Measurements from ENCODE around the gene FAM131B.

The FAM131B gene

DNA sequence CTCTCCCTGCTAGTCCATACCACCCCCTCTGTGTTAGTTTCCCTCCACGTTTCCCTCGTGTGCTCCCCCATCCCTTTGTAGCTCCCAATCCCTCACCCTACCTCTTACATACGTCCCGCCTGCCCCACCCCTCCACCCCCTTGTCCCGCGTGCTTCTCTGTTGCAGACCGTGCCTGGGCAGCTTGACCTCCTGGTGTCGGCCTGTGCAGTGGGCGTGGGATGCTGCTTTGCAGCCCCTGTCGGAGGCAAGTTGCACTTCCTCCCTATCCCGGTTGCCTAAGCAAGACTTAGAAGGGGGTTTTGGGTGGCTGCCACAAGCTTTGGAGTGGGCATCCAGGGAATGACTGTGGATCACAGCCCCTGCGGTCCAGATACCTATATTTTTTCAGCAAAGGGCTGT is 38.9 kb downstream of the FAM131B start:
- H3K27me3 Mint-ChIP-seq = peaks cover 33% of the 10 kb centered on the region
- no peak for DNase-seq
- CTCF ChIA-PET = no interaction called here
- no peak overlapping the region for H3K27ac Mint-ChIP-seq
- no peaks in the 10 kb centered on the region for H3K36me3 Mint-ChIP-seq
- no peak overlapping the region for H3K4me3 Mint-ChIP-seq
- peaks cover 21% of the 10 kb centered on the region for H3K4me1 Mint-ChIP-seq
- H3K9me3 Mint-ChIP-seq = no peaks in the 10 kb centered on the region

DNA sequence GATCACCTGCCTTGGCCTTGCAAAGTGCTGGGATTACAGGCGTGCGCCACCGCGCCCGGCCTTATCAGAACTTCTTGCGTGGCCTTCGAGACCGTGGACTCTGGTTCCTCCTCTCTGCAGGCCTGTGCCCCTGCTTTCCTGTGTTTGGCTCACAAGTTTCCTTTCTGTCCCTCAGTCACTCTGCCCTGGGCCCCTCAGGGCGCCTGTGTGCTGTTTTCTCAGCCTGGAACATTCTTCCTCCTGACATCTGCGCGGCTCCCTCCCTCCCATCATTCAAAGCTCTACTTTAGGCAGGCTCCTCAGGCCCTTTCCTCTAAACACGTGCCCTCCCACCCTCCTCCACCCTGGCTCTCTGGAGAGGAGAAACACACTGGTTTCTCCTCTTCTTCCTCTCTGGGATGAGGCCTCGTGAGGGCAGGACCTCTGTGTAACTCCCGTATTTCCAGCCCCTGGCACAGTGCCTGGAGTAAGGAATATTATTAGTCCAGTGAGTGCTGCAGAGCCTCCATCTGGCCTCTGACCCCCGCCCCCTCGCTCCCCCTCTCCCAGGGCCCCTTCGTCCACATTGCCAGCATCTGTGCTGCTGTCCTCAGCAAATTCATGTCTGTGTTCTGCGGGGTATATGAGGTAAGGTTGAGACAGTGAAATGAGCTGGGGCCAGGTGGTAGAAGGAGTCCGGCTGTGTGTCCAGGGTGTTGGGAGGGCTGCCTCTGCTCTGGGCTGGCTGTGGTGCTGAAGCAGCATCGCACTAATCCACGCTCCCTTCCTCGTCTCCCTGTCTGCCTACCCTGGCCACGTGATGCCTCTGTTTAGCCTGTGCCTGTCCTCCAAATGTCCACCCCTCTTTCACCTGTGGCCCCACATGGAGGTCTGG is 39.5 kb downstream of the FAM131B start:
- Mint-ChIP-seq H3K27me3 (peaks cover 34% of the 10 kb centered on the region), H3K4me3 (no peak overlapping the region), H3K27ac (no peak overlapping the region), H3K9me3 (no peaks in the 10 kb centered on the region), H3K4me1 (peaks cover 21% of the 10 kb centered on the region), H3K36me3 (no peaks in the 10 kb centered on the region)
- CTCF ChIA-PET = interaction anchor here (1.2 kb wide), 1 partner anchor 82 kb away, joined by 4 read pairs; no protein-coding TSS in a partner anchor
- no peak for DNase-seq

DNA sequence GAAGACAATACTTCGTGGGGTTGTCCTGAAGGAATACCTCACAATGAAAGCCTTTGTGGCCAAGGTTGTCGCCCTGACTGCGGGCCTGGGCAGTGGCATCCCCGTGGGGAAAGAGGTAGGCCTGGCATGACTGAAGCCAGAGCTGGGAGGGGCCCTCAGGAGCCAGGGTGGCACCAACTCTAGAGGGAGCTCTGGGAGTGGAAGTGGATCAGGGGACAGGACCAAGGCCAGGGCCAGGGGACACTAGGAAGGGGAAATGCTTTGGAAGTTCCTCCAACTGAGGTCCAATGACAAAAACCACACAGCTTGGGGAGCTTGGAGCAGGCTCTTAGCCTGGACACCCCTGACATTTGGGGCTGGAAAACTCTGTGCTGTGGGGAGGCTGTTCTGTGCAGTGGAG is 40.8 kb downstream of the FAM131B start:
- CTCF ChIA-PET = interaction anchor here (1.0 to 1.2 kb wide), 3 partner anchors 18 to 96 kb away, joined by 3 to 4 read pairs (median 3); no protein-coding TSS in a partner anchor
- no peak overlapping the region for H3K27ac Mint-ChIP-seq
- no peak overlapping the region for H3K4me3 Mint-ChIP-seq
- peaks cover 38% of the 10 kb centered on the region for H3K27me3 Mint-ChIP-seq
- no peaks in the 10 kb centered on the region for H3K36me3 Mint-ChIP-seq
- H3K4me1 Mint-ChIP-seq = peaks cover 21% of the 10 kb centered on the region
- no peak for DNase-seq
- no peaks in the 10 kb centered on the region for H3K9me3 Mint-ChIP-seq

DNA sequence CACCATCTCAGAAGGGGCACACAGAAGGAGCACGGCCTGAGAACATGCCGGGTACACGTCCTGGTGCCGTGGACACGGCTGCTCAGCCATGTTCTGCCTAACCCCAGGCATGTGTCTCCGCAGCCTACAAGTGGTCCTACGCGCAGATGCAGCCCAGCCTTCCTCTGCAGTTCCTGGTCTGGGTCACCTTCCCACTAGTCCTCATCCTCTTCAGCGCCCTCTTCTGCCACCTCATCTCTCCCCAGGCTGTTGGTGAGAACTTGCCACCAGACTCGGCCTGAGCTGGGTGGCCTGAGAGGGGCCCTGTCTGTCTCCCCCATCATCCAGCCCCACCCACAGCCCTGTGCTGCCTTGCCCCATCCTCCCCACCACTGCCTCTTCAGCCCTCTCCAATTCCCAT is 41.3 kb downstream of the FAM131B start:
- Mint-ChIP-seq H3K27ac (no peak overlapping the region), H3K27me3 (peaks cover 38% of the 10 kb centered on the region), H3K4me1 (peaks cover 20% of the 10 kb centered on the region), H3K36me3 (no peaks in the 10 kb centered on the region), H3K9me3 (no peaks in the 10 kb centered on the region), H3K4me3 (no peak overlapping the region)
- no peak for DNase-seq
- CTCF ChIA-PET = interaction anchor here (1.0 to 1.1 kb wide), 2 partner anchors 19 to 96 kb away, joined by 3 read pairs; no protein-coding TSS in a partner anchor

DNA sequence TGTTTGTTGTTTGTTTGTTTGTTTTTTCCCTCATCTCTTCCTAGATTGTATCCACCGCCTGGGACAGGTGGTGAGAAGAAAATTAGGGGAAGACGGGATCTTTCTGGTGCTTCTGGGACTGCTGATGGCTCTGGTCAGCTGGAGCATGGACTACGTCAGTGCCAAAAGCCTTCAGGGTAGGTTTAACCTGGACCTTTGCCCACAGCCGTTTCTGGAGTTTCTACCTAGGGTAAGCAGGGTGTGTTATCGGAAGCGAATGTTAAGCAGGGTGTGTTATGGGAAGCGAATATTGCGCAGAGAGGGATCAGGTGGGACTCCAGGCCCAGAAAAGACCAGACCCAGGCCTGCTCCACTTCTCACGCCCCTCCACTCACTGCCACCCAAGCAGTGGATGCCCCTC is 41.9 kb downstream of the FAM131B start:
- DNase-seq = no peak
- Mint-ChIP-seq H3K36me3 (no peaks in the 10 kb centered on the region), H3K4me3 (no peak overlapping the region), H3K27ac (no peak overlapping the region), H3K27me3 (peaks cover 38% of the 10 kb centered on the region), H3K4me1 (peaks cover 15% of the 10 kb centered on the region), H3K9me3 (no peaks in the 10 kb centered on the region)
- CTCF ChIA-PET = interaction anchor here (1.2 kb wide), 1 partner anchor 25 kb away, joined by 4 read pairs; no protein-coding TSS in a partner anchor

DNA sequence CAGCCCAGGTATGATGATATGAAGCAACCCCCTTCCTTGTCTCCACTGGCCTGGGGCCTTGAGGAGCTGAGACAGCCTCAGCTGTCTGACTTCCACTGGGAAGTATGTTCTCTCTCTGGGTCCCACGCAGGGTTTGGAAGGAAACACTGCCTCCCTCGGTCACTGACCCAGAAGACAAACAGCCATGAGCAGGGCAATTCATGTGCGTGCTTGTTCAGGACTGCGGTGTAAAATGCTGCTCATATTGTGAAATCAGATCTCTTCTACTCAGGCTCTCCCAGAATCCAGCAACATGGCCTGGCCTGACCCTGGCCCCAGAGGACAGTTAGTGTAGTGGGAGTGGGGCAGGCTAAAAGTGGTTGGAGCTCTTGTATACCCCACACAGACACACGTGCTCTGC is 43.9 kb downstream of the FAM131B start:
- Mint-ChIP-seq H3K27ac (no peak overlapping the region), H3K9me3 (no peaks in the 10 kb centered on the region), H3K4me3 (no peak overlapping the region), H3K36me3 (peaks cover under 1% of the 10 kb centered on the region), H3K4me1 (no peaks in the 10 kb centered on the region), H3K27me3 (peaks cover 42% of the 10 kb centered on the region)
- DNase-seq = no peak
- CTCF ChIA-PET = interaction anchor here (1.4 to 1.6 kb wide), 2 partner anchors 16 to 78 kb away, joined by 3 to 6 read pairs; no protein-coding TSS in a partner anchor

DNA sequence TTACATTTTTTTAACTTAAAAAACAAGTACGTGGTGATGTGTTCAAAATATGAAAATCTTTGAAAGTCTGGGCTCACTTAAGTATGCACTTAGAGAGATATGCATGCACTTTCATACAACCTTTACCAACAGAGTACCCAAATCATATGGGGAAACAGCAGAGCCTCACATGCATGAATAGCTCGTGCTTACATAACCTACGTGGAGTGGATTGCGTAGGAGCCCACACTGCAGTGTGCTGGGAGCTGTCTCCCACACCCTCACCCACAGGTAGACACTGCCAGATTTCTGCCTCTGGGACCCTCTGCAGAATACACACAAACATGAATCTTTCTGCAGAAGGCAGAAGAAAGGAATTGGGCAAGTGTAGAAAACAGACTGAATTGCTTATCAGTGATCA is 46.0 kb downstream of the FAM131B start:
- H3K36me3 Mint-ChIP-seq = peaks cover 11% of the 10 kb centered on the region
- H3K4me1 Mint-ChIP-seq = peaks cover 9% of the 10 kb centered on the region
- DNase-seq = no peak
- H3K27ac Mint-ChIP-seq = no peak overlapping the region
- no peaks in the 10 kb centered on the region for H3K9me3 Mint-ChIP-seq
- peaks cover 36% of the 10 kb centered on the region for H3K27me3 Mint-ChIP-seq
- H3K4me3 Mint-ChIP-seq = no peak overlapping the region
- CTCF ChIA-PET = interaction anchor here (1.3 to 3.6 kb wide), 3 partner anchors 17 to 77 kb away, joined by 3 to 11 read pairs (median 5); no protein-coding TSS in a partner anchor

DNA sequence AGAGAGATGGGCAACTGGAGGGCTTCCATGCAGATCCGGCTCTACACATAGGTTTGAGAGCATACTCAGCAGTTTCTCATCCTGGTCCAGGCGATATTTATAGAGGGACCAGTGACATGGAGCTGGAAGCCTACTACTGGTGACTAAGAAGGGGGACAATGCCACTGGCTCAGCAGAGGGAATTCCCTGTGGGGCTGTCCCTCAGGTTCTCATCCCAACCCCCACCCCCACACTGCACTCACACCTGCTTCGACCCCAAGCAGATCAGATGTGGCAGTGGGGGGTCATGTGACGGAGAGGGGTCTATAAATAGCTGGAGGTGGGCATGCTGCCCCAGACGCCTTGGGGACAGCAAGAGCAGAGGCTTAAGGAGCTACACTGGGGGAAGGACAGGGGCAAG is 46.7 kb downstream of the FAM131B start, which contains the start of gene CLCN1:
TSS of gene CLCN1 (plus strand) at position 336 of the 400 bp plus-strand sequence. CDS start 102 bp downstream, outside the sequence.
- H3K36me3 Mint-ChIP-seq = peaks cover 15% of the 10 kb centered on the region
- peaks cover 33% of the 10 kb centered on the region for H3K27me3 Mint-ChIP-seq
- no peak within 1 kb of the TSS for H3K4me3 Mint-ChIP-seq
- CTCF ChIA-PET = interaction anchor here (1.5 to 3.6 kb wide), 2 partner anchors 16 to 76 kb away, joined by 5 to 11 read pairs; no protein-coding TSS in a partner anchor
- DNase-seq = no peak
- H3K4me1 Mint-ChIP-seq = peaks cover 16% of the 10 kb centered on the region
- H3K27ac Mint-ChIP-seq = no peak within 1 kb of the TSS
- peaks cover 3% of the 10 kb centered on the region for H3K9me3 Mint-ChIP-seq

DNA sequence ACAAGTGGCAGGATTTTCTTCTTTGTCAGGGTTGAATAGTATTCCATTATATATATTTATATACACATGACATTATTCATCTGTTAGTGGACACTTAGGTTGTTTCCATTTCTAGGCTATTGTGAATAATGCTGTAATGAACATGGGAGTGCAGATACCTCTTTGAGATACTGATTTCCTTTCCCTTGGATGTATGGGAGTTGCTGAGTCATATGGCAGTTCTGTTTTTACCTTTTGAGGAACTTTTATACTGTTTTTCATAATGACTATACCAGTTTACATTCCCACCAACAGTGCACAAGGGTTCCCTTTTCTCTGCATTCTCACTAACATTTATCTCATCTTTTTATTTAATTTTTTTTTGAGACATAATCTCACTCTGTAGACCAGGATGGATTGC is 48.4 kb downstream of the FAM131B start:
- H3K4me1 Mint-ChIP-seq = peaks cover 32% of the 10 kb centered on the region
- H3K27me3 Mint-ChIP-seq = peaks cover 16% of the 10 kb centered on the region
- no peak overlapping the region for H3K27ac Mint-ChIP-seq
- H3K4me3 Mint-ChIP-seq = no peak overlapping the region
- H3K9me3 Mint-ChIP-seq = peaks cover 11% of the 10 kb centered on the region
- H3K36me3 Mint-ChIP-seq = peaks cover 30% of the 10 kb centered on the region
- DNase-seq = no peak
- CTCF ChIA-PET = no interaction called here

DNA sequence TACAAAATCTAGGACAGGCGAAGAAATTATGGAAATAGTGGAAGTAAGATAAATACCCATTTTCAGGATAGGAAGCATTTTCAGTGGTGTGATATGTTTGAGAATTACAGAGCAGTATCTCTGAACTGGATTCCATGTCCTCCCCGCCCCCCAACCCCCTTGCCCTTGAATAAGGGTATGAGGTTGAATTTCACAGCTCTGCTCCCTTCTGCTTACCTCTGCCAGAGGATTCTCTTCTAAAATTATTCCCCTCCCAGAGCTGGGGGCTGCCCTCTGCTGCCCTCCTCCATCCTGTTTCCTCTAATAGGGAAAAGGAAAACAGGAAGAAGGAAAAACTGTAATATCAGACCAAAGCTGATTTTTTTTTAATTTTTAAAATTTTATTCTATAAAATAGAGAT is 53.9 kb downstream of the FAM131B start:
- Mint-ChIP-seq H3K9me3 (peaks cover 17% of the 10 kb centered on the region), H3K27ac (no peak overlapping the region), H3K4me3 (no peak overlapping the region), H3K36me3 (peaks cover 80% of the 10 kb centered on the region), H3K4me1 (peaks cover 75% of the 10 kb centered on the region), H3K27me3 (no peaks in the 10 kb centered on the region)
- CTCF ChIA-PET = interaction anchor here (1.9 to 4.4 kb wide), 5 partner anchors 9 to 108 kb away, joined by 6 to 29 read pairs (median 12); no protein-coding TSS in a partner anchor
- no peak for DNase-seq

DNA sequence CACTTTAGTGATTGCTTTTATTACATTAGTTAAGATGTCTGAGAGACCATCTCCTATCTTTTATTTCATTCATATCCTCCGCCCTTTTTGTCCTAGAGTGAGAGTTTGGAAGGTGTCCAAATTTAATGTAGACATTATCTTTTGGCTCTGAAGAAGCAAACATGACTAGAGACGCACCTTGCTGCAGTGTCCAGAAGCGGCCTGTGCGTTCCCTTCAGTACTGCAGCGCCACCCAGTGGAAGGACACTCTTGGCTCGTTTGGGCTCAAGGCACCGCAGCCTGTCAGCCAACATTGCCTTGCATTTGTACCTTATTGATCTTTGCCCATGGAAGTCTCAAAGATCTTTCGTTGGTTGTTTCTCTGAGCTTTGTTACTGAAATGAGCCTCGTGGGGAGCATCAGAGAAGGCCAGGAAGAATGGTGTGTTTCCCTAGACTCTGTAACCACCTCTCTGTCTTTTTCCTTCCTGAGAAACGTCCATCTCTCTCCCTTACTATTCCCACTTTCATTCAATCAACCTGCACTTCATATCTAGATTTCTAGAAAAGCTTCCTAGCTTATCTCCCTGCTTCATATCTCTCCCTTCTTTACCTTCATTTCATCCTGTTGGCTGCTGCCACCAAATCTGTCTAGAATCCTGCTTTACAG is 57.0 kb downstream of the FAM131B start:
- CTCF ChIA-PET = interaction anchor here (0.8 to 2.6 kb wide), 17 partner anchors 9 to 118 kb away, joined by 3 to 56 read pairs (median 4); partner anchors contain the start of gene EPHA1
- no peaks in the 10 kb centered on the region for H3K27me3 Mint-ChIP-seq
- H3K4me1 Mint-ChIP-seq = peaks cover 76% of the 10 kb centered on the region
- H3K4me3 Mint-ChIP-seq = no peak overlapping the region
- peak overlapping the region; percentile 15 for H3K27ac Mint-ChIP-seq
- peaks cover 92% of the 10 kb centered on the region for H3K36me3 Mint-ChIP-seq
- peak; percentile 76 for DNase-seq
- peaks cover 13% of the 10 kb centered on the region for H3K9me3 Mint-ChIP-seq

DNA sequence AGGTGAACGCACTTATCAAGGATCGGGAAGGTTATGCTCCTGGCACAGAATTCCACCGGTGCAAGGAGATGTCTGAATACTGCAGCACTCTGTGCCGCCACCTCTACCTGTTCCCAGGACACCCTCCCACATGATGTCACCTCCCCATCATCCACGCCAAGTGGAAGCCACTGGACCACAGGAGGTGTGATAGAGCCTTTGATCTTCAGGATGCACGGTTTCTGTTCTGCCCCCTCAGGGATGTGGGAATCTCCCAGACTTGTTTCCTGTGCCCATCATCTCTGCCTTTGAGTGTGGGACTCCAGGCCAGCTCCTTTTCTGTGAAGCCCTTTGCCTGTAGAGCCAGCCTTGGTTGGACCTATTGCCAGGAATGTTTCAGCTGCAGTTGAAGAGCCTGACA is 57.6 kb downstream of the FAM131B start:
- Mint-ChIP-seq H3K4me3 (no peak overlapping the region), H3K27me3 (no peaks in the 10 kb centered on the region), H3K36me3 (peaks cover 92% of the 10 kb centered on the region), H3K27ac (no peak overlapping the region), H3K9me3 (peaks cover 8% of the 10 kb centered on the region), H3K4me1 (peaks cover 74% of the 10 kb centered on the region)
- DNase-seq = no peak
- CTCF ChIA-PET = interaction anchor here (0.8 to 2.6 kb wide), 15 partner anchors 9 to 118 kb away, joined by 3 to 56 read pairs (median 4); partner anchors contain the start of gene EPHA1

DNA sequence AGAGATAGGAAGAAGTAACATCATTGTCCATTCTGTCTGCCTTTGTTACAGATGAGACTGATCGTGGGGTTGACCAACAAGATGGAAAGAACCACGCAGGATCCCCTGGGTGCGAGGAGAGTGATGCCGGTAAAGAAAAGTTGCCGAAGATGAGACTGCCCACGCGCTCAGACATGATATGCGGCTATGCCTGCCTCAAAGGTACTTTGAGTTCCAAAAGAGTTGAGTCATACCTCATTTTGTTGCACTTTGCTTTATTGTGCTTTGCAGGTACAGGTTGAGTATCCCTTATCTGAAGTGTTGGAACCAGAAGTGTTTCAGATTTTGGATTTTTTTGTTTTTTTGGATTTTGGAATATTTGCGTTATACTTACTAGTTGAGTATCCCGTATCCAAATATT is 58.8 kb downstream of the FAM131B start:
- Mint-ChIP-seq H3K36me3 (peaks cover 89% of the 10 kb centered on the region), H3K27ac (no peak overlapping the region), H3K4me3 (no peak overlapping the region), H3K4me1 (peaks cover 75% of the 10 kb centered on the region), H3K27me3 (no peaks in the 10 kb centered on the region), H3K9me3 (peaks cover 6% of the 10 kb centered on the region)
- DNase-seq = no peak
- CTCF ChIA-PET = interaction anchor here (1.5 to 2.5 kb wide), 2 partner anchors 24 to 64 kb away, joined by 5 to 56 read pairs; no protein-coding TSS in a partner anchor

Data from activated naive CD4-positive, alpha-beta T cell treated with anti-CD3 and anti-CD28 coated beads, Interleukin-2, amount 10 ng/mL, durations not matched to agents 7 days and 5 days (primary cell).